HG03469 (cell line): ENCODE results near the gene UBE2G2.

ENCODE experiments used
- ATAC-seq: cut with Tn5 transposase; IDR thresholded peaks from one replicate; pipeline ENCODE4 v1.9.1; 2021; ENCODE audit warnings: mild to moderate bottlenecking, moderate library complexity, moderate number of reproducible peaks; ENCODE audit not compliant: unreplicated experiment

UBE2G2 gene

DNA sequence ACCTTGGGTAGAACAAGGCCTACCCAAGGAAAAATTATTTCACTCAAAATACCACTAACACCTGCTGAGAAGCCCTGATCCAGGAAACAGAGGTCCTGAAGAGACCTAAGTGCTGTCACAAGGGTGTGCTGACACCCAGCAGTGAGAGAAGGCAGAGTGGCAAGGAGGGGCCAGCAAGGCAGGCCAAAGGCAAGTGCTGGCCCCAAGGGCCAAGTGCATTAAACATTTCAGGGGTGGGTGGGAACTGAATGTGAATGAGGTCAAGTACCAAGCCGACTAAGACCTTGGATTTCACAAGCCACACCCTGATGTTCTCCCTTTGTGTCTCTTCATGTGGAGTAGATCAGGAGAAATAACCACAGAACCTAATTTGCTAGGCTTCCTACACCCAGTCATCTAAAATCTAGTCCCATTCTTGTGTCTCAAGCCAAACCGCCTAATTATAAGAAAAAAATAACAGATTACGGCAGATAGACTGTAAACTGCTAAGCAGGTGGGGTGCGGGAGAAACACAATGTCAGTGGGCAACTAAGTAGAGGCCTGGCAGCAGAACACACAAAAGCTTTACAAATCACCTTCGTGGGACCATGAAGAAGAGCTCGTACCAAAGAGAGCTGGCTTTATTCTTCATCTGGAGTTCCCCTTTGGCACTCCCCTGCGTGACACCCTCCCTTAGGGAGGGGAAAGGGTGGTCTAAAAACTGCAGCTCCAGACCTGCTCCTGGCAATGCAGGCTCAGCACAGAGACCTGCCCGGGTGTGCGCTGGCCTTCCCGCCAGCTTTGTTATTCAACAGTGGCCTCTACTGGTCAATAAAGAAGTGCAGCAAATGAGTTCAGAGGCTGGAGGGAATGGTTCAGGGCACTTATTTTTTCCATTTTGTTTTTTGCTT, 8.7 kb downstream of the UBE2G2 start:
- ATAC-seq: no peak

GRCh38 chr21:44791993-44792392, 9.6 kb downstream of the UBE2G2 start:
- no peak for ATAC-seq

GRCh38 chr21:44791246-44791645, 10.4 kb downstream of the UBE2G2 start:
- no peak for ATAC-seq

DNA sequence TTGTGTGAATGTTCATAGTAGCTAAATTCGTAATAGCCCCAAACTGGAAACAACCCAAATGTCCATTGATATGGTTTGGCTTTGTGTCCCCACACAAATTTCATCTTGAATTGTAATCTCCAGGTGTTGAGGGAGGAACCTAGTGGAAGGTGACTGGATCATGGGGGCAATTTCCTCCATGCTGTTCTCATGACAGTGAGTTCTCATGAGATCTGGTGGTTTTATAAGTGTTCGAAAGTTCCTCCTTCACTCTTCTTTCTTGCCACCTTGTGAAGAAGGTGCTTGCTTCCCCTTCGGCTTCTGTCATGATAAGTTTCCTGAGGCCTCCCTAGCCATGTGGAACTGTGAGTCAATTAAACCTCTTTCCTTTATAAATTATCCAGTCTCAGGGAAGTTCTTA, 11.3 kb downstream of the UBE2G2 start:
- no peak for ATAC-seq

- ATAC-seq: no peak
Measured at GRCh38 chr21:44789880-44790279, 11.7 kb downstream of the UBE2G2 start.

- ATAC-seq: no peak
Measured at GRCh38 chr21:44785620-44786335, 15.8 kb downstream of the UBE2G2 start.

- no peak for ATAC-seq
Measured at GRCh38 chr21:44784810-44785209, 16.8 kb downstream of the UBE2G2 start.

DNA sequence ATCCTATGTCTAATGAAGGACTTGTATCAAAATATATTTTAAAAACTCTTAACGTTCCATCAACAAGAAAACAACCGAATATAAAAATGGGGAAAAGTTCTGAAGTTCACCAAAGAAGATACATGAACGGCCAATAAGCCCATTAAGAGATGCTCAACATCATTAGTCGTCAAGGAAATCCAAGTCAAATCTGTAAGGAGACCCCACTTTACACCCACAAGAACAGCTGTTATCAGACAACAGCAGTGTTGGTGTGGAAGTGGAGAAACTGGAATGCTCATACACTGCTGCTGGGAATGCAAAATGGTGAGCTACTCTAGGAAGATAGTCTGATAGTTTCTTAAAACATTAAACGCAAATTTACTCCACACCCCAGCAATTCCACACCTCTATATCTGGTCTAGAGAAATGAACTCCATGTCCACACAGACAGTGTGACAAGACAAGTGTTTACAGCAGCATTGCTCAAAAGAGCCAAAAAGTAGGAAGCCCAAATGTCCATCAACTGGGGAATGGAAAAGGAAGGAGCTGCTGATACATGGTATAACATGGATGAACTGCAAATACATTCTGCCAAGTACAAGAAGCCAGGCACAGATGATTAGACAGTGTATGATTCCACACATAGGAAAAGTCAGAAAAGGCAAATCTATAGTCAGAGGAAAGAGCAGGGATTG, 18.5 kb downstream of the UBE2G2 start:
- no peak for ATAC-seq

DNA sequence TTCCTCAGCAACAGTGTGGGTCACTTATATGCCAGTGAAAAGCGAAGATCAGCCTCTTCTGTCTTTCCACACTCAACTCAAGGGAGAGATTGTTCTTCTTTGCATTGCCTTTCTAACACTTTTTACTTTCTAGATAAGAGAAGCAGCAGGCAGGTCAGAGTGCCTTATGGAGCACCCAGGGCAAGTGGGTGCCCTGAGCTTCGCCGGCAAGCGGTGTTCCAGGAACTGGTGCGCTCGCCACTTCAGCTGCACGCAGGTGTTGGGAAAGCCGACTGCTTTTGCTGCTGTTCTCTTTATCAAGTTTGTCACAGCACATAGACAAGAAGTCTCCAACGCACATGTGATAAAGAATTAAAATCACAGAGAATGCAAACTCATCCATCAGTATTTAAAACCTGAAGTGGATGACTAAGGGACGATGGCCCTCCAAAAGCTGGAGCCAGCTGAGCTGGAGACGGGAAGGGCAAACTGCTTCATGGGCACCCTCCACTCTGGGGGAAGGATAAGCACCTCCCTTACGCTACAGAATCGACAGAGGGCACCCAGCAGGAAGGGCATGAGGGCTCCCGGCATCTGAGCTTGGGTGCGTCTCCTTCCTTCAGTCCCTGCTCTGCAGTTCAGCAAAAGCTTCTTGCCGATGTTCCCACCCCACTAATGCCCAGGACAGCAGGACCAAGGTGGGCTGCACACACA, 20.7 kb downstream of the UBE2G2 start:
- ATAC-seq: no peak

- no peak for ATAC-seq
Measured at GRCh38 chr21:44780137-44780502, 21.5 kb downstream of the UBE2G2 start.

GRCh38 chr21:44779417-44780136, 22.0 kb downstream of the UBE2G2 start:
- no peak for ATAC-seq

DNA sequence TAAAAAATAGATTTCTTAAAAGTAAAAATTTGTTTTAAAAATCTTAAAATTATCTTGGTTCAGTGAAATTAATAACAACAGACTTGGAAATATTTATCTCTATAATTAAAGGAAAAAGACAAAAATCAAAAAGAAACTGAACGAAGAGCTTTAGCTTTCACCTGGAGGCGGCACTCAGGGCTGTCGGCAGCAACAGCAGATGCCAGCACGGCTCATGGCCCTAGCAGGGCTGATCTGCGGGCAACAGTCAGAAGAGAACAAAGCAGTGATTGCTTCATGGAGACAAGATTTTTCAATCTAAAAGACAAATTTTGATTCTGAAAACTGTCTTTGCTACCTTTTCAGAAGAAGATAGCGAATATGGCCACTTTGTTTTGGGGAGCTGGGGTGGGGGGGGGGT, 22.6 kb downstream of the UBE2G2 start:
- ATAC-seq: no peak

GRCh38 chr21:44778499-44778911, 23.1 kb downstream of the UBE2G2 start:
- ATAC-seq: no peak

DNA sequence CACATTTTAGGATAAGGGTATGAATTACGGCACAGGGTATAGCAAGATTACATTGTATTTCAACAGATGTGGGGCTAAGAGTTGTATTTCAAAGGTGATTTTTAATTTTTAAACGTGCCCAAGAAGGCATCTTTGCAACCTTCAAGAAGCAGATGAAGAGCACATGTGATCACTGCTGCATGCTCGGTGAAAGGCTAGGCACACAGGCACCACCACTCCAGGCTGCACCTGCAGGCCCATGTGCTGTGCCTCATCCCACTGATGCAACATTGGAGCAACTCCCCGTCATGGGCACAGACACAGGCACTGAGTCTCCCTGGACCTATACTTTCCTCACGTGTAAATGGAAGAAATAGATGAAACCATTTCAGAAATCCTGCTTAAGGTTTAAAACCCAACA, 23.5 kb downstream of the UBE2G2 start:
- ATAC-seq: no peak

DNA sequence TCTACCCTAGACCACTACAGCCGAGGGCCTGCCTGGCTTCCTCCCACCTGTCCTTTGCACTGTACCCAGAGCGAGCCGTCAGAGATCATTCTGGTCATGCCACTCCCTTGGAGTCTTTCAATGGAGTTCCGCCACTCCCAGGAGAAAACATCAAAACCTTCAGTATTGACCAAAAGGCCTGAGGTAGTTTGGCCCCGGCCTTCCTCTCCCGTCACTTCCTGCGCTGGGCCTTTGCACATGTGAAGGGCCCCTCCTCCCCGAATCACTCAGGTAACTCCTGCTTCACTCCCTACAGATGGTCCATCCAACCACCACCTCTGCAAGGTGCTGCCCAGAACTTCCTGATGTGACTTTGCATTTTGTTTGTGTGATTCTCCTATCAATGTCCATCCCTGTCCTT, 26.6 kb downstream of the UBE2G2 start:
- ATAC-seq: no peak

- ATAC-seq: no peak
Measured at GRCh38 chr21:44773291-44773932, 28.2 kb downstream of the UBE2G2 start.

- no peak for ATAC-seq
Measured at GRCh38 chr21:44771896-44772525, 29.6 kb downstream of the UBE2G2 start.

GRCh38 chr21:44767834-44768831, 33.5 kb downstream of the UBE2G2 start:
- no peak for ATAC-seq
